HL-60 (cell line): ENCODE results near the gene ANO3.

Experiments
- GABPA ChIP-seq: IDR thresholded peaks from 2 replicates; pipeline ENCODE4 v1.6.1; 2012; ENCODE audit warnings: low read depth
- POLR2AphosphoS5 ChIP-seq: IDR thresholded peaks from 2 replicates; pipeline ENCODE4 v1.6.1; 2012; ENCODE audit warnings: low read depth

DNA sequence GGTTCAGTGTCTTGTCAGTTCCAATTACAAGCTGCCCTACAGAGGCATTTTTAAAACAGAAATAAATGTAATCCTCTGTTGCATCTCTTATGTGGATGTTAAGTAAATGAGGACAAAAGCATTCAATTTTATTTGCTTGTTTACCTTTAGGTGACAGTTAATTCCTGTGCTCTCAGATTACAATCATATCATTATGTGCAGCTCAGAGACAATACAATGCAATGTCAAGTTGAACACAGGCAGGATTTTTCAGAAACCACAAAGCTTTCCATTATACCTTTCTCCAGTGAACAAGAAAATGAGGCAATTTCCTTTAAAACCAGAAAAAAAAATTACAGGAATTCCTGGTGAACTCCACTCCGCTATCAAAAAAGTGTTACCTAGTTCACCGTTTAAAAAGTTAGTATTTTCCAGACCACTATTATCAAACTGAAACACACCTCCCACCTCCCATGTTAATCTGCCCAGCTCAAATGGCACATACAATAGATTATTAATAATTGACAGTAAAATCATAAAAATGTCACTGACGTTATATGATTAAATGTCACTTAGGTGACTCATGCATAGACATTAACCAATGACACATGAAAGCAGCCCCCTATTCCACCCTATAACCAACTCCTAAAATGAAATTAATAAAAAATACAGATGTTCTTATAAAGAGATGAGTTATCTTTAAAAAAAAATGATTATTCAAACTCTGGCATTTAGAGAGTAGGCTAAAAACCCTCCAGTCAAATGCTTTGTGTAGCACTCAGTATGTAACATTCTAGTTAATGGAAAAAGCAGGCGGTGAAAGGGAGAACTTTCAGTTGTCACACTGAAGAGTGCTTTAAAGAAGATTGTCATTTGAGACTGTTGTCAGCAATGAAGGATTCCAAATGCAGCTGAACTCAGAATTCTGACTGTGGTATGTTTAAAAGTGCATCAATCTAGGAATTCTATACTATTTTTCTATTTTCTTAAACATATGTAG lies 141.6 kb downstream of the ANO3 start:
- TF ChIP-seq GABPA: no peak
- no peak for TF ChIP-seq POLR2AphosphoS5
